Measurements from ENCODE around the gene PRRC2A. TPM values are rescaled to one million over a fixed set of nuclear protein-coding genes. Genes with fewer than 3 reads are reported as not detected.

Gene PRRC2A
- total RNA-seq, 4 donors from 2014 or later: 42.8 to 84.9 (median 67.7) TPM

- no peak for TF ChIP-seq POLR2A (IDR thresholded peaks at IDR 0.05)
- TF ChIP-seq CTCF (IDR thresholded peaks at IDR 0.05): no peak
- peaks cover 4 to 61% (median 13%) of the 10 kb centered on the region in 3 donors for H3K36me3 ChIP-seq
- 72 to 83% methylated on average over 4 of the region's 4 CpGs for WGBS, 2 donors
- DNase-seq: no peak
- H3K9me3 ChIP-seq: no peaks in the 10 kb centered on the region
- peaks cover 19 to 67% (median 31%) of the 10 kb centered on the region in 3 donors for H3K4me1 ChIP-seq
- H3K4me3 ChIP-seq: no peak overlapping the region
- intact Hi-C loops (cut with DNase I): no loop called here
- H3K27me3 ChIP-seq: no peaks in the 10 kb centered on the region
- peak overlapping the region in 2 of 4 donors; percentile 25 to 94 for H3K27ac ChIP-seq
Measured at GRCh38 chr6:31658158-31658688, 37.7 kb downstream of the PRRC2A start.

- H3K9me3 ChIP-seq: no peaks in the 10 kb centered on the region
- no peaks in the 10 kb centered on the region for H3K27me3 ChIP-seq
- WGBS, 2 donors: 50 to 69% methylated on average over 4 to 6 of the region's 13 CpGs
- DNase-seq: no peak
- TF ChIP-seq CTCF (IDR thresholded peaks at IDR 0.05): no peak
- no peak for TF ChIP-seq POLR2A (IDR thresholded peaks at IDR 0.05)
- peak overlapping the region; percentile 52 to 78 (median 70) for H3K4me3 ChIP-seq
- H3K4me1 ChIP-seq: peaks cover 28 to 68% (median 34%) of the 10 kb centered on the region in 3 donors
- H3K27ac ChIP-seq: peak overlapping the region; percentile 90 to 95 (median 92)
- intact Hi-C loops (cut with DNase I): no loop called here
- peaks cover 4 to 67% (median 13%) of the 10 kb centered on the region in 3 donors for H3K36me3 ChIP-seq
Measured at GRCh38 chr6:31658983-31659648, 38.6 kb downstream of the PRRC2A start.

- intact Hi-C loops (cut with DNase I): no loop called here
Measured at GRCh38 chr6:31659649-31660380, 39.3 kb downstream of the PRRC2A start.

GRCh38 chr6:31660381-31661261, 40.1 kb downstream of the PRRC2A start, which contains the start of gene C6orf47:
Gene C6orf47 (minus strand): TSS chr6:31660778. CDS start chr6:31659947, 831 bp downstream.
- TF ChIP-seq POLR2A (IDR thresholded peaks at IDR 0.05) (peak in 3 of 4 donors; percentile 26 to 91 (median 89)), CTCF (IDR thresholded peaks at IDR 0.05) (peak in 1 of 6 experiments; percentile 14)
- Histone ChIP-seq H3K4me3 (peak within 1 kb of the TSS; percentile 52 to 78 (median 70)), H3K27ac (peak within 1 kb of the TSS; percentile 90 to 95 (median 92)), H3K27me3 (no peaks in the 10 kb centered on the region), H3K36me3 (peaks cover 4 to 57% (median 13%) of the 10 kb centered on the region in 3 donors), H3K9me3 (no peaks in the 10 kb centered on the region), H3K4me1 (peaks cover 31 to 74% (median 37%) of the 10 kb centered on the region in 3 donors)
- no peak for DNase-seq
- intact Hi-C loops (cut with DNase I): no loop called here
- WGBS, 2 donors: 0% methylated on average over 2 to 21 of the region's 52 CpGs

More at GRCh38 chr6:31659649-31660380, 39.3 kb downstream of the PRRC2A start:
- Histone ChIP-seq H3K27me3 (no peaks in the 10 kb centered on the region), H3K9me3 (no peaks in the 10 kb centered on the region), H3K4me3 (peak overlapping the region; percentile 52 to 78 (median 70)), H3K4me1 (peaks cover 31 to 74% (median 37%) of the 10 kb centered on the region in 3 donors), H3K27ac (peak overlapping the region; percentile 90 to 95 (median 92)), H3K36me3 (peaks cover 4 to 65% (median 13%) of the 10 kb centered on the region in 3 donors)
- TF ChIP-seq CTCF (IDR thresholded peaks at IDR 0.05) (no peak), POLR2A (IDR thresholded peaks at IDR 0.05) (no peak)
- 18% methylated on average over 12 of the region's 13 CpGs; no CpG with 5 or more reads in 1 of the 2 donors for WGBS, 2 donors
- no peak for DNase-seq
